ENCODE measurements around the gene RPL13A. TPM values are rescaled to one million over a fixed set of nuclear protein-coding genes. Genes with fewer than 3 reads are reported as not detected.

RPL13A gene
- total and polyA plus RNA-seq, 2 donors from 2014 or later = 2,090 to 3,309 TPM

DNA sequence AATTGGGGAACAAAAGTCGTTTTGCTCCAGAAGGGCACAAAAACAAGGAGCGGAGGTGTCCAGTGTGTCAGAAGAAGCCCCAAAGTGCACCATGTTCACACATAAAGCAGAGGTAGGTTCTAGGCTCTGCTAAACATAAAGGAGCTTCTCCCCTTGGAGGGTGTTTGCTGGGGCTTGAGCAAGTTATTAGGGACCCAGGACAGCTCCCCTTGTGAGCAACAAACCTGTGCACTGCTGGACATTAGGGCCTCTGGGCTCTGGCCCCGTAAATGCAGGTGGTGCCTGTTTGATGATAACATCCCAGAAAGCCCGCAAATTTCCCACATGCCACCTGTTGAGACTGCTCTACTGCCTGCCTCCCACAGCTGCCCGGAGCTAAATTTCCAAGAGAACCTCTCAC is 51.2 kb downstream of the RPL13A start:
- Histone ChIP-seq H3K4me3 (ENCODE audit: low read length in 3 of 3) (no peak overlapping the region), H3K9ac (ENCODE audit: low read length in 3 of 3) (no peak overlapping the region), H3K4me1 (ENCODE audit: control insufficient read depth in 2 of 3, insufficient read depth in 2 of 3, low read depth in 1 of 3, low read length in 3 of 3) (peaks cover 0 to 3% (median 0%) of the 10 kb centered on the region in 3 donors), H3K9me3 (ENCODE audit: control insufficient read depth in 2 of 3, insufficient read depth in 1 of 3, low read length in 3 of 3) (no peaks in the 10 kb centered on the region), H3K27ac (ENCODE audit: low read depth in 2 of 2, low read length in 2 of 2) (no peak overlapping the region), H3K36me3 (ENCODE audit: control insufficient read depth in 2 of 3, insufficient read depth in 3 of 3, low read length in 3 of 3) (peaks cover 0 to 4% (median 4%) of the 10 kb centered on the region in 3 donors), H3K27me3 (ENCODE audit: control insufficient read depth, insufficient read depth, low read length) (no peaks in the 10 kb centered on the region)
- intact Hi-C loops (cut with DNase I) = no loop called here
- DNase-seq (no peak), FAIRE-seq (no peak)
- TF ChIP-seq, protein P1, sequence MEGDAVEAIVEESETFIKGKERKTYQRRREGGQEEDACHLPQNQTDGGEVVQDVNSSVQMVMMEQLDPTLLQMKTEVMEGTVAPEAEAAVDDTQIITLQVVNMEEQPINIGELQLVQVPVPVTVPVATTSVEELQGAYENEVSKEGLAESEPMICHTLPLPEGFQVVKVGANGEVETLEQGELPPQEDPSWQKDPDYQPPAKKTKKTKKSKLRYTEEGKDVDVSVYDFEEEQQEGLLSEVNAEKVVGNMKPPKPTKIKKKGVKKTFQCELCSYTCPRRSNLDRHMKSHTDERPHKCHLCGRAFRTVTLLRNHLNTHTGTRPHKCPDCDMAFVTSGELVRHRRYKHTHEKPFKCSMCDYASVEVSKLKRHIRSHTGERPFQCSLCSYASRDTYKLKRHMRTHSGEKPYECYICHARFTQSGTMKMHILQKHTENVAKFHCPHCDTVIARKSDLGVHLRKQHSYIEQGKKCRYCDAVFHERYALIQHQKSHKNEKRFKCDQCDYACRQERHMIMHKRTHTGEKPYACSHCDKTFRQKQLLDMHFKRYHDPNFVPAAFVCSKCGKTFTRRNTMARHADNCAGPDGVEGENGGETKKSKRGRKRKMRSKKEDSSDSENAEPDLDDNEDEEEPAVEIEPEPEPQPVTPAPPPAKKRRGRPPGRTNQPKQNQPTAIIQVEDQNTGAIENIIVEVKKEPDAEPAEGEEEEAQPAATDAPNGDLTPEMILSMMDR (IDR thresholded peaks at IDR 0.05; ENCODE audit: borderline replicate concordance, extremely low read depth, insufficient read depth) = no peak

DNA sequence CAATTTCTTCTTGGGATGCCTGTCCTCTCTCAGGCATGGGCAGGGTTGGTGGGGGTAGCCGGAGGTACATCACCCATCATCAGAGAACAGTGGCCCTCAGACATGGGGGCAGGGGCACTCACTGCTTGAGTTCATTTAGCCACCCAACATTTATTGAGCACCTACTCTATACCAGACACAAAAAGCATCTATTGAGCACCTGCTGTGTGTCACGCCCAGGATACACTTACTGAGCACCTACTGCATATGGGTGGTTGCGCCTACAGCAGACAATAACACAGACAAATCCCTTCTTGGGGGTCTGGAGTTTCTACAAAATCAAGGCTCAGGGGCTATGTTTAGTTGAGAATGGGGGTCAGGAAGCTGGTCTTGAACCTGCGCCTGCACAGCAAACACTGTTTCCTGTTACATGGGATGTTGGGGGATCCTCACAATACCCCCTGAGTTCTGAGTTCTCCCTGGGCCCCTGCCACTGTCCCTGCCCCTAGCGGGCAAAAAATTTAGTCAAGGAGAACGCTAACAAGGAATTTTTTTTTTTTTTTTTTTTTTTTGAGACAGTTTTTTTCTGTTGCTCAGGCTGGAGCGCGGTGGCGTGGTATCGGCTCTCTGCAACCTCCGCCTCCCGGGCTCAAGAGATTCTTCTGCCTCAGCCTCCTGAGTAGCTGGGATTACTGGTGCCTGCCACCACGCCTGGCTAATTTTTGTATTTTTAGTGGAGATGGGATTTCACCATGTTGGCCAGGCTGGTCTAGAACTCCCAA is 52.0 kb downstream of the RPL13A start:
- TF ChIP-seq, protein P1 (IDR thresholded peaks at IDR 0.05; ENCODE audit: borderline replicate concordance, extremely low read depth, insufficient read depth) = no peak
- no peak for FAIRE-seq
- no peak for DNase-seq
- Histone ChIP-seq H3K4me3 (ENCODE audit: low read length in 3 of 3) (no peak overlapping the region), H3K36me3 (ENCODE audit: control insufficient read depth in 2 of 3, insufficient read depth in 3 of 3, low read length in 3 of 3) (peaks cover 0 to 4% (median 4%) of the 10 kb centered on the region in 3 donors), H3K27me3 (ENCODE audit: control insufficient read depth, insufficient read depth, low read length) (no peaks in the 10 kb centered on the region), H3K9ac (ENCODE audit: low read length in 3 of 3) (no peak overlapping the region), H3K27ac (ENCODE audit: low read depth in 2 of 2, low read length in 2 of 2) (no peak overlapping the region), H3K4me1 (ENCODE audit: control insufficient read depth in 2 of 3, insufficient read depth in 2 of 3, low read depth in 1 of 3, low read length in 3 of 3) (peaks cover 0 to under 1% (median 0%) of the 10 kb centered on the region in 3 donors), H3K9me3 (ENCODE audit: control insufficient read depth in 2 of 3, insufficient read depth in 1 of 3, low read length in 3 of 3) (no peaks in the 10 kb centered on the region)
- intact Hi-C loops (cut with DNase I) = no loop called here

Small RNA genes within 50 kb of the gene (microRNA-seq; reads per million reads assigned to microRNA genes)
- gene MIR150 = 1,640 reads per million, percentile 83 among the genes with 10 or more reads in this experiment

Other genes starting within 250 kb of the RPL13A start
- gene SLC6A16, start 162.4 kb upstream of the RPL13A start, total RNA-seq = 3.7 TPM
- 1.5 TPM for gene SLC6A16, start 162.4 kb upstream of the RPL13A start, polyA plus RNA-seq (ENCODE audit: insufficient read depth, low read depth, low replicate concordance)
- gene CD37, start 152.2 kb upstream of the RPL13A start, total RNA-seq = 35.7 TPM
- gene CD37, start 152.2 kb upstream of the RPL13A start, polyA plus RNA-seq (ENCODE audit: insufficient read depth, low read depth, low replicate concordance) = 3.8 TPM
- 30.2 TPM for gene TEAD2, start 125.2 kb upstream of the RPL13A start, total RNA-seq
- 15.7 TPM for gene TEAD2, start 125.2 kb upstream of the RPL13A start, polyA plus RNA-seq (ENCODE audit: insufficient read depth, low read depth, low replicate concordance)
- 0.57 TPM for gene DKKL1, start 123.7 kb upstream of the RPL13A start, total RNA-seq
- 0.95 TPM for gene DKKL1, start 123.7 kb upstream of the RPL13A start, polyA plus RNA-seq (ENCODE audit: insufficient read depth, low read depth, low replicate concordance)
- not detected for gene KASH5, start 99.4 kb upstream of the RPL13A start, total RNA-seq
- gene KASH5, start 99.4 kb upstream of the RPL13A start, polyA plus RNA-seq (ENCODE audit: insufficient read depth, low read depth, low replicate concordance) = not detected
- gene PTH2, start 64.2 kb upstream of the RPL13A start, total RNA-seq = not detected
- gene PTH2, start 64.2 kb upstream of the RPL13A start, polyA plus RNA-seq (ENCODE audit: insufficient read depth, low read depth, low replicate concordance) = not detected
- gene GFY, start 62.2 kb upstream of the RPL13A start, total RNA-seq = not detected
- gene GFY, start 62.2 kb upstream of the RPL13A start, polyA plus RNA-seq (ENCODE audit: insufficient read depth, low read depth, low replicate concordance) = not detected
- gene SLC17A7, start 46.1 kb upstream of the RPL13A start, total RNA-seq = 1.4 TPM
- gene SLC17A7, start 46.1 kb upstream of the RPL13A start, polyA plus RNA-seq (ENCODE audit: insufficient read depth, low read depth, low replicate concordance) = 0.45 TPM
- gene PIH1D1, start 35.8 kb upstream of the RPL13A start, total RNA-seq = 74.0 TPM
- 97.2 TPM for gene PIH1D1, start 35.8 kb upstream of the RPL13A start, polyA plus RNA-seq (ENCODE audit: insufficient read depth, low read depth, low replicate concordance)
- 31.8 TPM for gene ALDH16A1, start 34.4 kb upstream of the RPL13A start, total RNA-seq
- 26.8 TPM for gene ALDH16A1, start 34.4 kb upstream of the RPL13A start, polyA plus RNA-seq (ENCODE audit: insufficient read depth, low read depth, low replicate concordance)
- gene FLT3LG, start 13.4 kb upstream of the RPL13A start, total RNA-seq = 12.5 TPM
- 7.4 TPM for gene FLT3LG, start 13.4 kb upstream of the RPL13A start, polyA plus RNA-seq (ENCODE audit: insufficient read depth, low read depth, low replicate concordance)
- gene RPS11, start 8.8 kb downstream of the RPL13A start, total RNA-seq = 1,449 TPM
- gene RPS11, start 8.8 kb downstream of the RPL13A start, polyA plus RNA-seq (ENCODE audit: insufficient read depth, low read depth, low replicate concordance) = 3,462 TPM
- gene FCGRT, start 25.1 kb downstream of the RPL13A start, total RNA-seq = 235 TPM
- 317 TPM for gene FCGRT, start 25.1 kb downstream of the RPL13A start, polyA plus RNA-seq (ENCODE audit: insufficient read depth, low read depth, low replicate concordance)
- gene RCN3, start 40.4 kb downstream of the RPL13A start, total RNA-seq = 18.4 TPM
- gene RCN3, start 40.4 kb downstream of the RPL13A start, polyA plus RNA-seq (ENCODE audit: insufficient read depth, low read depth, low replicate concordance) = 27.5 TPM
- gene NOSIP, start 92.9 kb downstream of the RPL13A start, total RNA-seq = 52.8 TPM
- gene NOSIP, start 92.9 kb downstream of the RPL13A start, polyA plus RNA-seq (ENCODE audit: insufficient read depth, low read depth, low replicate concordance) = 122 TPM
- 14.9 TPM for gene PRRG2, start 93.7 kb downstream of the RPL13A start, total RNA-seq
- 17.6 TPM for gene PRRG2, start 93.7 kb downstream of the RPL13A start, polyA plus RNA-seq (ENCODE audit: insufficient read depth, low read depth, low replicate concordance)
- 27.4 TPM for gene PRR12, start 103.6 kb downstream of the RPL13A start, total RNA-seq
- 4.9 TPM for gene PRR12, start 103.6 kb downstream of the RPL13A start, polyA plus RNA-seq (ENCODE audit: insufficient read depth, low read depth, low replicate concordance)
- 92.3 TPM for gene RRAS, start 152.5 kb downstream of the RPL13A start, total RNA-seq
- 140 TPM for gene RRAS, start 152.5 kb downstream of the RPL13A start, polyA plus RNA-seq (ENCODE audit: insufficient read depth, low read depth, low replicate concordance)
- 69.0 TPM for gene SCAF1, start 154.6 kb downstream of the RPL13A start, total RNA-seq
- 18.1 TPM for gene SCAF1, start 154.6 kb downstream of the RPL13A start, polyA plus RNA-seq (ENCODE audit: insufficient read depth, low read depth, low replicate concordance)
- gene IRF3, start 178.2 kb downstream of the RPL13A start, total RNA-seq = 84.9 TPM
- gene IRF3, start 178.2 kb downstream of the RPL13A start, polyA plus RNA-seq (ENCODE audit: insufficient read depth, low read depth, low replicate concordance) = 64.5 TPM
- 14.4 TPM for gene BCL2L12, start 178.3 kb downstream of the RPL13A start, total RNA-seq
- gene BCL2L12, start 178.3 kb downstream of the RPL13A start, polyA plus RNA-seq (ENCODE audit: insufficient read depth, low read depth, low replicate concordance) = 13.5 TPM
- gene PRMT1, start 189.7 kb downstream of the RPL13A start, total RNA-seq = 119 TPM
- gene PRMT1, start 189.7 kb downstream of the RPL13A start, polyA plus RNA-seq (ENCODE audit: insufficient read depth, low read depth, low replicate concordance) = 131 TPM
- gene ADM5, start 202.0 kb downstream of the RPL13A start, total RNA-seq = 2.1 TPM
- 0.60 TPM for gene ADM5, start 202.0 kb downstream of the RPL13A start, polyA plus RNA-seq (ENCODE audit: insufficient read depth, low read depth, low replicate concordance)
- 6.0 TPM for gene CPT1C, start 203.5 kb downstream of the RPL13A start, total RNA-seq
- 2.6 TPM for gene CPT1C, start 203.5 kb downstream of the RPL13A start, polyA plus RNA-seq (ENCODE audit: insufficient read depth, low read depth, low replicate concordance)